IPS-20b (cell line): Measurements from ENCODE around the gene KIF3C.
"Not testable (repeated sequence)": the region's sequence is repeated elsewhere in the genome, so short reads cannot be mapped to it uniquely, and the experiment has no call there.

ENCODE experiments used
- H3K27ac ChIP-seq: one replicate; pipeline ENCODE4 v1.5.1; 2013; ENCODE audit warnings: low read length
- H3K27me3 ChIP-seq: 2 replicates; pipeline ENCODE4 v1.6.1; 2013; ENCODE audit warnings: mild to moderate bottlenecking, low read length, inconsistent platforms; ENCODE audit not compliant: insufficient read depth
- H3K36me3 ChIP-seq: 2 replicates; pipeline ENCODE4 v1.6.1; 2013; ENCODE audit warnings: low read depth, mild to moderate bottlenecking, inconsistent platforms, low read length, moderate library complexity; ENCODE audit not compliant: insufficient read depth
- H3K4me1 ChIP-seq: 2 replicates; pipeline ENCODE4 v1.6.1; 2013; ENCODE audit warnings: mild to moderate bottlenecking, control low read depth, inconsistent platforms, low read length, moderate library complexity; ENCODE audit not compliant: insufficient read depth
- H3K4me3 ChIP-seq: 2 replicates; pipeline ENCODE4 v1.5.1; 2013; ENCODE audit warnings: mild to moderate bottlenecking, low read length, inconsistent platforms
- H3K9ac ChIP-seq: 2 replicates; pipeline ENCODE4 v1.6.1; 2013; ENCODE audit warnings: low read depth, mild to moderate bottlenecking, inconsistent platforms, low read length, moderate library complexity
- H3K9me3 ChIP-seq: 2 replicates; pipeline ENCODE4 v1.6.1; 2013; ENCODE audit warnings: mild to moderate bottlenecking, low read depth, low read length, inconsistent platforms; ENCODE audit not compliant: insufficient read depth

The KIF3C gene

GRCh38 chr2:25909574-25909973, 72.7 kb downstream of the KIF3C start:
- not testable (repeated sequence) for H3K4me3 ChIP-seq, H3K27me3 ChIP-seq, H3K36me3 ChIP-seq, H3K27ac ChIP-seq, H3K9me3 ChIP-seq, H3K9ac ChIP-seq
- peaks cover 16% of the 10 kb centered on the region; the same call in 1 of the 2 replicates for H3K4me1 ChIP-seq

- Histone ChIP-seq H3K9ac (no peak overlapping the region), H3K36me3 (no peaks in the 10 kb centered on the region), H3K9me3 (no peaks in the 10 kb centered on the region), H3K4me3 (no peak overlapping the region), H3K27me3 (no peaks in the 10 kb centered on the region), H3K4me1 (no peaks in the 10 kb centered on the region), H3K27ac (no peak overlapping the region)
Observed at GRCh38 chr2:25905126-25905525, 77.2 kb downstream of the KIF3C start.

- Histone ChIP-seq H3K27ac (no peak overlapping the region), H3K36me3 (no peaks in the 10 kb centered on the region), H3K27me3 (no peaks in the 10 kb centered on the region), H3K4me3 (no peak overlapping the region), H3K4me1 (no peaks in the 10 kb centered on the region), H3K9ac (no peak overlapping the region), H3K9me3 (no peaks in the 10 kb centered on the region)
Observed at GRCh38 chr2:25903216-25903776, 79.0 kb downstream of the KIF3C start.

GRCh38 chr2:25899404-25899970, 82.8 kb downstream of the KIF3C start:
- no peaks in the 10 kb centered on the region for H3K4me1 ChIP-seq
- no peaks in the 10 kb centered on the region for H3K36me3 ChIP-seq
- no peaks in the 10 kb centered on the region for H3K9me3 ChIP-seq
- H3K4me3 ChIP-seq, result no peak overlapping the region
- H3K27ac ChIP-seq, result no peak overlapping the region
- no peak overlapping the region for H3K9ac ChIP-seq
- no peaks in the 10 kb centered on the region for H3K27me3 ChIP-seq

GRCh38 chr2:25897506-25897905, 84.8 kb downstream of the KIF3C start:
- Histone ChIP-seq H3K36me3 (no peaks in the 10 kb centered on the region), H3K9ac (no peak overlapping the region), H3K9me3 (no peaks in the 10 kb centered on the region), H3K27me3 (no peaks in the 10 kb centered on the region), H3K4me1 (no peaks in the 10 kb centered on the region), H3K27ac (no peak overlapping the region), H3K4me3 (no peak overlapping the region)

- H3K4me1 ChIP-seq, H3K4me3 ChIP-seq, H3K36me3 ChIP-seq, H3K9ac ChIP-seq, H3K27ac ChIP-seq, H3K27me3 ChIP-seq, H3K9me3 ChIP-seq: not testable (repeated sequence)
Observed at GRCh38 chr2:25896308-25896707, 86.0 kb downstream of the KIF3C start.

- Histone ChIP-seq H3K27ac (no peak overlapping the region), H3K36me3 (no peaks in the 10 kb centered on the region), H3K4me1 (no peaks in the 10 kb centered on the region), H3K9me3 (no peaks in the 10 kb centered on the region), H3K27me3 (no peaks in the 10 kb centered on the region), H3K9ac (no peak overlapping the region), H3K4me3 (no peak overlapping the region)
Observed at GRCh38 chr2:25895610-25896009, 86.7 kb downstream of the KIF3C start.

- no peaks in the 10 kb centered on the region for H3K4me1 ChIP-seq
- H3K4me3 ChIP-seq, result no peak overlapping the region
- H3K9ac ChIP-seq, result no peak overlapping the region
- no peaks in the 10 kb centered on the region for H3K9me3 ChIP-seq
- H3K27me3 ChIP-seq, result no peaks in the 10 kb centered on the region
- no peak overlapping the region for H3K27ac ChIP-seq
- no peaks in the 10 kb centered on the region for H3K36me3 ChIP-seq
Observed at GRCh38 chr2:25895018-25895417, 87.3 kb downstream of the KIF3C start.

- H3K4me3 ChIP-seq, result no peak overlapping the region
- H3K9ac ChIP-seq, result no peak overlapping the region
- H3K36me3 ChIP-seq, result no peaks in the 10 kb centered on the region
- H3K4me1 ChIP-seq, result no peaks in the 10 kb centered on the region
- H3K9me3 ChIP-seq, result no peaks in the 10 kb centered on the region
- H3K27me3 ChIP-seq, result no peaks in the 10 kb centered on the region
- H3K27ac ChIP-seq, result no peak overlapping the region
Observed at GRCh38 chr2:25894135-25894830, 88.0 kb downstream of the KIF3C start.

GRCh38 chr2:25891672-25892071, 90.6 kb downstream of the KIF3C start:
- no peaks in the 10 kb centered on the region for H3K4me1 ChIP-seq

GRCh38 chr2:25887624-25888242, 94.6 kb downstream of the KIF3C start:
- no peaks in the 10 kb centered on the region for H3K36me3 ChIP-seq
- H3K27me3 ChIP-seq, result no peaks in the 10 kb centered on the region
- no peaks in the 10 kb centered on the region for H3K9me3 ChIP-seq
- no peaks in the 10 kb centered on the region for H3K4me1 ChIP-seq
- no peak overlapping the region for H3K4me3 ChIP-seq
- H3K9ac ChIP-seq, result no peak overlapping the region
- no peak overlapping the region for H3K27ac ChIP-seq

More at GRCh38 chr2:25891672-25892071, 90.6 kb downstream of the KIF3C start:
- Histone ChIP-seq H3K4me3 (no peak overlapping the region), H3K9me3 (no peaks in the 10 kb centered on the region), H3K27me3 (no peaks in the 10 kb centered on the region), H3K9ac (no peak overlapping the region), H3K27ac (no peak overlapping the region), H3K36me3 (no peaks in the 10 kb centered on the region)

- Histone ChIP-seq H3K36me3 (no peaks in the 10 kb centered on the region), H3K4me3 (no peak overlapping the region), H3K4me1 (no peaks in the 10 kb centered on the region), H3K27me3 (peaks cover 4% of the 10 kb centered on the region; the same call in 1 of the 2 replicates), H3K9ac (no peak overlapping the region), H3K9me3 (no peaks in the 10 kb centered on the region), H3K27ac (no peak overlapping the region)
Observed at GRCh38 chr2:25885933-25886332, 96.4 kb downstream of the KIF3C start.
